DMS153 treated with DMSO at 0.1 percent for 48 hours (cell line): ENCODE data around the gene FGF10.

Source experiments
- DNase-seq: peaks from one replicate; lab custom pipeline; 2025; ENCODE audit not compliant: unreplicated experiment; lab: John Stamatoyannopoulos, UW

The FGF10 gene

GRCh38 chr5:44389090-44389822, at the start of gene FGF10:
Gene FGF10, minus strand, starts transcription at chr5:44389420. Its CDS starts 738 bp downstream, at chr5:44388682.
- DNase-seq: no peak

GRCh38 chr5:44426944-44427343, 37.7 kb upstream of the FGF10 start:
- no peak for DNase-seq

- no peak for DNase-seq
Measured at GRCh38 chr5:44412286-44412685, 23.1 kb upstream of the FGF10 start.

GRCh38 chr5:44402084-44402483, 12.9 kb upstream of the FGF10 start:
- DNase-seq: no peak

GRCh38 chr5:44401611-44402010, 12.4 kb upstream of the FGF10 start:
- DNase-seq: no peak

- DNase-seq: no peak
Measured at GRCh38 chr5:44398382-44398781, 9.2 kb upstream of the FGF10 start.

GRCh38 chr5:44396312-44396711, 7.1 kb upstream of the FGF10 start:
- DNase-seq: no peak

- DNase-seq: no peak
Measured at GRCh38 chr5:44390351-44390750, 1.1 kb upstream of the FGF10 start.

GRCh38 chr5:44389823-44390143, 563 bp upstream of the FGF10 start:
- DNase-seq: no peak

- no peak for DNase-seq
Measured at GRCh38 chr5:44388321-44389089, 715 bp downstream of the FGF10 start.

GRCh38 chr5:44387921-44388320, 1.3 kb downstream of the FGF10 start:
- DNase-seq: no peak

- DNase-seq: no peak
Measured at GRCh38 chr5:44387406-44387805, 1.8 kb downstream of the FGF10 start.

- DNase-seq: no peak
Measured at GRCh38 chr5:44385291-44385900, 3.8 kb downstream of the FGF10 start.

GRCh38 chr5:44384816-44385215, 4.4 kb downstream of the FGF10 start:
- no peak for DNase-seq

GRCh38 chr5:44382894-44383293, 6.3 kb downstream of the FGF10 start:
- DNase-seq: no peak

GRCh38 chr5:44377057-44377456, 12.2 kb downstream of the FGF10 start:
- DNase-seq: no peak

- DNase-seq: no peak
Measured at GRCh38 chr5:44372028-44372427, 17.2 kb downstream of the FGF10 start.

GRCh38 chr5:44367203-44367602, 22.0 kb downstream of the FGF10 start:
- no peak for DNase-seq

- no peak for DNase-seq
Measured at GRCh38 chr5:44365345-44365744, 23.9 kb downstream of the FGF10 start.

- DNase-seq: no peak
Measured at GRCh38 chr5:44364097-44364496, 25.1 kb downstream of the FGF10 start.

GRCh38 chr5:44361342-44362001, 27.7 kb downstream of the FGF10 start:
- no peak for DNase-seq

- DNase-seq: no peak
Measured at GRCh38 chr5:44360919-44361318, 28.3 kb downstream of the FGF10 start.
